Measurements from ENCODE around the gene AGAP3. TPM values are rescaled to one million over a fixed set of nuclear protein-coding genes. Genes with fewer than 3 reads are reported as not detected.

The AGAP3 gene
- total RNA-seq, 1 experiment from 2014 or later: 1.6 TPM

DNA sequence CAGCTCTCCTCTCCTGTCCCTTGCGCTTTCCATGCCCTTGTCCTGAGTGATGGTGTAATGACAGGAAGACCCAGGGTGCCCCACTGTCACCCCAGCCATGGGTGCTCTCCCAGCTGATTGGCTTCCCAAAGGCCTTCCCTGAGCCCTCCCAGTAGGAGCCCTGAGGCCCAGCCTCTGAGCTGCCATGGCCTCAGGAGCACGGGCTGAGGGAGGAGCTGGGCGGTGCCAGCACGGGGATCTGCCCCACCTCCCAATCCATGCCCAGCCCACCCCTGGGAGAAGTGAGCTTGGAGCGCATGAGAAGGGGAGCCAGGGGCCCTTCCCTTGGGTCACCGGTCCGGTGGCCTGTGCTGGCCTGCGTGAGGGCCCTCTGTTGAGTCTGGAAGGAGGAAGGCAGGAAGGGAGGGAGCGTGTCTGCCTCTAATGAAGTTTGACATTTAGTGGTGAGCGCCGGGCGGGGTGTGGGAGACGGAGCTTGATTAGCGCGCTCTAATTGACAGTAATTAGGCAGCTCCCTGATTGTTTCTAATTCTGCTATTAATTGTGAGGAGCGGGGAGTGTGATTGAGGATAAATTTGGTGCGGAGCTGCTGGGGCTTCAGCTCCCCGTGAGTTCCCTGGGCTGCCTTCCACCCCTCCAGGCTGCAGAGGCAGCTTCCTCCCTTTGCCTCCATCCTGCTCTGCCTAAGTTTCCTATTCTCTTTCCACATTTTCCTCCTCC is 53.0 kb downstream of the AGAP3 start:
- H3K79me2 ChIP-seq (ENCODE audit: low read length): no peaks in the 10 kb centered on the region

DNA sequence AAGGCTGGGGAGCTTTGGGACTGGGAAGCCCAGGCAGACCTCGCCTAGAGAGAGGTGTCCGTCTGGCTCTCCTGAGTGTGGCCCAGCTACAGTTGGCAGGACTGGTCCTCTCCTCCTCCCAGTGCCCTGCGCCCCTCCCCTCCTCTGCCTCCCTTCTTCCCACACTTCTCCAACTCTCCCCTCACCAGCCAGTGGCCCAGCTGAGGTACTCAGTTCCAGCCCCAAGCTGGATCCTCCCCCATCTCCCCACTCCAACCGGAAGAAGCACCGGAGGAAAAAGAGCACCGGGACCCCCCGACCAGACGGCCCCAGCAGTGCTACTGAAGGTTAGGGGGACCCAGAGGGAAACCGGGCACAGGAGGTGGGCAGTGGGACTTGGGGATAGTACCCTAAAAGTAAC is 53.5 kb downstream of the AGAP3 start:
- no peak overlapping the region for H3K4me2 ChIP-seq (ENCODE audit: low read depth, low read length, poor library complexity, severe bottlenecking)
- H3K9ac ChIP-seq (ENCODE audit: low read length): no peak overlapping the region
- H3K9me3 ChIP-seq (ENCODE audit: low read length): no peaks in the 10 kb centered on the region
- no peak overlapping the region for H2AFZ ChIP-seq (ENCODE audit: low read length)
- no peaks in the 10 kb centered on the region for H3K4me1 ChIP-seq (ENCODE audit: low read length)
- H3K36me3 ChIP-seq (ENCODE audit: insufficient read depth, low read length): no peaks in the 10 kb centered on the region
- H4K20me1 ChIP-seq (ENCODE audit: insufficient read depth, low read depth, low read length): no peaks in the 10 kb centered on the region; the same call in 1 of the 2 replicates
- no peaks in the 10 kb centered on the region for H3K9me2 ChIP-seq (replicated peaks; ENCODE audit: insufficient read depth, low read length)
- DNase-seq: no peak
- no peaks in the 10 kb centered on the region for H3K79me2 ChIP-seq (ENCODE audit: low read length)
- no peaks in the 10 kb centered on the region for H3K27me3 ChIP-seq (ENCODE audit: low read length)
- H3K27ac ChIP-seq (ENCODE audit: low read length): no peak overlapping the region
- H3K4me3 ChIP-seq (ENCODE audit: low read length): no peak overlapping the region

More for the DNA sequence above, 53.0 kb downstream of the AGAP3 start:
- Histone ChIP-seq H3K9me3 (ENCODE audit: low read length) (no peaks in the 10 kb centered on the region), H4K20me1 (ENCODE audit: insufficient read depth, low read depth, low read length) (no peaks in the 10 kb centered on the region; the same call in 1 of the 2 replicates), H3K36me3 (ENCODE audit: insufficient read depth, low read length) (no peaks in the 10 kb centered on the region), H3K27ac (ENCODE audit: low read length) (no peak overlapping the region), H3K4me2 (ENCODE audit: low read depth, low read length, poor library complexity, severe bottlenecking) (no peak overlapping the region), H3K9ac (ENCODE audit: low read length) (no peak overlapping the region), H3K4me1 (ENCODE audit: low read length) (no peaks in the 10 kb centered on the region), H3K27me3 (ENCODE audit: low read length) (no peaks in the 10 kb centered on the region), H3K4me3 (ENCODE audit: low read length) (no peak overlapping the region), H2AFZ (ENCODE audit: low read length) (no peak overlapping the region), H3K9me2 (replicated peaks; ENCODE audit: insufficient read depth, low read length) (no peaks in the 10 kb centered on the region)
- no peak for DNase-seq

DNA sequence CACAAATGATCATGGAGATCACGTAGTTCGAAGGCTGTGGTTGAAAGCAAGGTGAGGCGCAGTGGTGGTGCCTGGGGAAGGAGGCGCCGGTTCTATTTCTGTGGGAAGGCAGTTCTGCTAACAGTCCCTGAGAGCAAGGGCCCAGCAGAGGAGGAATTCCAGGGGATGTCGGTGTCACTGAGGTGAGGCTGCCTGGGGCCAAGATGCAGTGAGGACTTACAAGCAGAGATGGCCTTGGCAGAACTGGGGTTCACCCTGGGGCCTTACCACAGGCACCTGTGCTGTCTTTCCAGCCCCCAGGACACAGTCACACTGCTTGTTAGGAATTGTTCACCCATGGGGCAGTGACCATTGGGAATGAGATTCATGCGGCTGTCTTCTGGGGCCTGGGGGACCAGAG is 54.6 kb downstream of the AGAP3 start:
- Histone ChIP-seq H3K27me3 (ENCODE audit: low read length) (no peaks in the 10 kb centered on the region), H3K9ac (ENCODE audit: low read length) (no peak overlapping the region), H3K79me2 (ENCODE audit: low read length) (no peaks in the 10 kb centered on the region), H3K4me2 (ENCODE audit: low read depth, low read length, poor library complexity, severe bottlenecking) (no peak overlapping the region), H3K4me1 (ENCODE audit: low read length) (no peaks in the 10 kb centered on the region), H3K9me3 (ENCODE audit: low read length) (no peaks in the 10 kb centered on the region), H3K36me3 (ENCODE audit: insufficient read depth, low read length) (no peaks in the 10 kb centered on the region), H3K27ac (ENCODE audit: low read length) (no peak overlapping the region), H4K20me1 (ENCODE audit: insufficient read depth, low read depth, low read length) (no peaks in the 10 kb centered on the region; the same call in 1 of the 2 replicates), H3K4me3 (ENCODE audit: low read length) (no peak overlapping the region), H2AFZ (ENCODE audit: low read length) (no peak overlapping the region), H3K9me2 (replicated peaks; ENCODE audit: insufficient read depth, low read length) (no peaks in the 10 kb centered on the region)
- no peak for DNase-seq

DNA sequence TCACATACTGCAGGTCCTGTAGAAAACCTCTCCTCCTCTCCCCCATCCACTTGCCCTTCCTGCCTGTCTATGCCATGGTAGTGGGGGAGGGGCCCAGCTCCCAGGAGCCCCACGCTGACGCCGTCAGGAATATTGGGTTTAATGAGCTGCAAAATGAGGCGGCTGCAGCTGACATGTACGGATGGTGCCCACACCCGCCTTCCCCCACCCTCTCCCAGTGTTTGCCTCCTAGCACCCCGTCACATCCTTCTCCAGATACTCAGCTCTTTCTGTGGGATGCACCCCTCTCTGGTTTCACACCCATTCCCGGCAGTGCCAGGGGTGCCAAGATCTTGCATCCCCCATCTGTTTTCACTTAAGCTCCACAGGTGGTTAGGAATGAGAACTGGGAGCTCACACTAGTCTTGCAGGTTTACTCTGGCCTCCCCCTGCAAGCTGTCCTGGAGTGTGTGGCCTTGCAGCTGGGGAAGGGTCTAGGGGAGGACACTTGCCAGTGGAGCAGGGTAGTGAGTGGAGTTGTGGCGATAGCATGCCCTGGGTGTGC is 55.1 kb downstream of the AGAP3 start:
- H3K9me3 ChIP-seq (ENCODE audit: low read length): no peaks in the 10 kb centered on the region
- DNase-seq: no peak
- H3K4me2 ChIP-seq (ENCODE audit: low read depth, low read length, poor library complexity, severe bottlenecking): no peak overlapping the region
- no peaks in the 10 kb centered on the region for H3K79me2 ChIP-seq (ENCODE audit: low read length)
- H4K20me1 ChIP-seq (ENCODE audit: insufficient read depth, low read depth, low read length): no peaks in the 10 kb centered on the region; the same call in 1 of the 2 replicates
- H3K36me3 ChIP-seq (ENCODE audit: insufficient read depth, low read length): no peaks in the 10 kb centered on the region
- no peak overlapping the region for H3K27ac ChIP-seq (ENCODE audit: low read length)
- H3K9ac ChIP-seq (ENCODE audit: low read length): no peak overlapping the region
- H3K27me3 ChIP-seq (ENCODE audit: low read length): no peaks in the 10 kb centered on the region
- no peaks in the 10 kb centered on the region for H3K9me2 ChIP-seq (replicated peaks; ENCODE audit: insufficient read depth, low read length)
- no peaks in the 10 kb centered on the region for H3K4me1 ChIP-seq (ENCODE audit: low read length)
- no peak overlapping the region for H2AFZ ChIP-seq (ENCODE audit: low read length)
- H3K4me3 ChIP-seq (ENCODE audit: low read length): no peak overlapping the region

DNA sequence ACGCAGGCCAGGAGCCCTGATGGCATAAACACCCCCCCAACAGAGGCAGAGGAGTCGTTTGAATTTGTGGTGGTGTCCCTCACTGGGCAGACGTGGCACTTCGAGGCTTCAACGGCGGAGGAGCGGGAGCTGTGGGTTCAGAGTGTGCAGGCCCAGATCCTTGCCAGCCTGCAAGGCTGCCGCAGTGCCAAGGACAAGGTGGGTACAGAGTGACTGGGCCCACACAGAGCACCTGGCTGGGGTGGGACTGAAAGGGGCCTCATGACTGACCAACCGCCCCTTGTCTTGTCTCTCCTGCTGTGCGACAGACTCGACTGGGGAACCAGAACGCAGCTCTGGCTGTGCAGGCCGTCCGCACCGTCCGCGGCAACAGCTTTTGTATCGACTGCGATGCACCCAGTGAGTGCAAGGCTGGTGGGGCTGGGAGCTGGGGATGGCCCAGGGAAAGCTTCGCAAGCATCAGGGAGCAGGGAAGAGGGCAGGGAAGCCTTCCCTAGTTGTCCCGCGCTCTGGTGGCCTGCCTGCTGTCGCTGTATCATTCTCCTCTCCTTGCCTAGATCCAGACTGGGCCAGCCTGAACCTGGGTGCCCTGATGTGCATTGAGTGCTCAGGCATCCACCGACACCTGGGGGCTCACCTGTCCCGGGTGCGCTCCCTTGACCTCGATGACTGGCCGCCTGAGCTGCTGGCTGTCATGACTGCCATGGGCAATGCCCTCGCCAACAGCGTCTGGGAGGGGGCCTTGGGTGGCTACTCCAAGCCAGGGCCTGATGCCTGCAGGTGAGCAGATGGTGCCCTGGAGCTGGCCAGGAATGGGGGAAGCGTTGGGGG is 55.8 kb downstream of the AGAP3 start:
- no peak for DNase-seq
- Histone ChIP-seq H3K36me3 (ENCODE audit: insufficient read depth, low read length) (no peaks in the 10 kb centered on the region), H3K9me3 (ENCODE audit: low read length) (no peaks in the 10 kb centered on the region), H3K4me3 (ENCODE audit: low read length) (no peak overlapping the region), H3K4me2 (ENCODE audit: low read depth, low read length, poor library complexity, severe bottlenecking) (no peak overlapping the region), H3K27me3 (ENCODE audit: low read length) (no peaks in the 10 kb centered on the region), H2AFZ (ENCODE audit: low read length) (no peak overlapping the region), H3K79me2 (ENCODE audit: low read length) (no peaks in the 10 kb centered on the region), H4K20me1 (ENCODE audit: insufficient read depth, low read depth, low read length) (no peaks in the 10 kb centered on the region; the same call in 1 of the 2 replicates), H3K9me2 (replicated peaks; ENCODE audit: insufficient read depth, low read length) (no peaks in the 10 kb centered on the region), H3K27ac (ENCODE audit: low read length) (no peak overlapping the region), H3K9ac (ENCODE audit: low read length) (no peak overlapping the region), H3K4me1 (ENCODE audit: low read length) (no peaks in the 10 kb centered on the region)

DNA sequence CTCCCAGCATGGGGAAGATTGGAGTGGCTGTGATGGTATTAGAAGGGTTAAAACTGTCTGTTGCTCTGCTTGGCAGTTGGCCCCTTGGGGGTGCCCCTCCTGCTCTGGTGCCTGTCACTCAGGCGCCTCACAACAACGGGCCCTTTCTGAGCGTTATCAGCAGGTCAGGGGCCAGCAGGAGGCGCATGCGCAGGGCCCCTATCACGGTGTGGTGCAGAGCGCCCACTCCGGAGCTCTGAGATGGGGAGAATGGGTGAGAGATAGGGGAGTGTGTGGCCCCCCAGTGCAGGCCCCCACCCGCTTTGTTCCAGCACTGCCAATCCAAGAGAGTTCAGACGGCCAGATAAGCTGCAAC is 56.4 kb downstream of the AGAP3 start:
- Histone ChIP-seq H2AFZ (ENCODE audit: low read length) (no peak overlapping the region), H3K9me3 (ENCODE audit: low read length) (no peaks in the 10 kb centered on the region), H3K79me2 (ENCODE audit: low read length) (no peaks in the 10 kb centered on the region), H3K36me3 (ENCODE audit: insufficient read depth, low read length) (no peaks in the 10 kb centered on the region), H3K4me1 (ENCODE audit: low read length) (no peaks in the 10 kb centered on the region), H3K9me2 (replicated peaks; ENCODE audit: insufficient read depth, low read length) (no peaks in the 10 kb centered on the region), H3K9ac (ENCODE audit: low read length) (no peak overlapping the region), H3K4me2 (ENCODE audit: low read depth, low read length, poor library complexity, severe bottlenecking) (no peak overlapping the region), H3K27me3 (ENCODE audit: low read length) (no peaks in the 10 kb centered on the region), H4K20me1 (ENCODE audit: insufficient read depth, low read depth, low read length) (no peaks in the 10 kb centered on the region; the same call in 1 of the 2 replicates), H3K27ac (ENCODE audit: low read length) (no peak overlapping the region), H3K4me3 (ENCODE audit: low read length) (no peak overlapping the region)
- no peak for DNase-seq

DNA sequence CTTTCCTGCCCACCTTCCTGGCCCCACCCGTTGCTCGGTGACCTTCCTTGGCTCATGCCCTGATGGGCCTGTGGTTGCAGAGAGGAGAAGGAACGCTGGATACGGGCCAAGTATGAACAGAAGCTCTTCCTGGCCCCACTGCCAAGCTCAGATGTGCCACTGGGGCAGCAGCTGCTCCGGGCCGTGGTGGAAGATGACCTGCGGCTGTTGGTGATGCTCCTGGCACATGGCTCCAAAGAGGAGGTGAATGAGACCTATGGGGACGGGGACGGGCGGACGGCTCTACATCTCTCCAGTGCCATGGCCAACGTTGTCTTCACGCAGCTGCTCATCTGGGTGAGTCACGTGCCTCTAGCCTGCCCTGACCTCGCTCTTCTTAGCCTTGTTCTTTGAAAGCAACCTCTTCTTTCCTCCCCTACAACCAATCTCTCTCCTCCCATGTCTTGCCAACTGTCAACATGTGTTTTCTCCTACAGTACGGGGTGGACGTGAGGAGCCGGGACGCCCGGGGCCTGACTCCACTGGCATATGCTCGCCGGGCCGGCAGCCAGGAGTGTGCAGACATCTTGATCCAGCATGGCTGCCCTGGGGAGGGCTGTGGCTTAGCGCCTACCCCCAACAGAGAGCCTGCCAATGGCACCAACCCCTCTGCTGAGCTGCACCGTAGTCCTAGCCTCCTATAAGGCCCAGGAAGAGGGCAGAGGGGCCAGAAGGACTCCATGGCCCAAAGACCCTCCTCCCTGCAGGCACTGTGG is 57.2 kb downstream of the AGAP3 start:
- Histone ChIP-seq H3K4me1 (ENCODE audit: low read length) (no peaks in the 10 kb centered on the region), H3K9me2 (replicated peaks; ENCODE audit: insufficient read depth, low read length) (no peaks in the 10 kb centered on the region), H3K27me3 (ENCODE audit: low read length) (no peaks in the 10 kb centered on the region), H4K20me1 (ENCODE audit: insufficient read depth, low read depth, low read length) (no peaks in the 10 kb centered on the region; the same call in 1 of the 2 replicates), H2AFZ (ENCODE audit: low read length) (no peak overlapping the region), H3K36me3 (ENCODE audit: insufficient read depth, low read length) (no peaks in the 10 kb centered on the region), H3K27ac (ENCODE audit: low read length) (no peak overlapping the region), H3K9ac (ENCODE audit: low read length) (no peak overlapping the region), H3K4me2 (ENCODE audit: low read depth, low read length, poor library complexity, severe bottlenecking) (no peak overlapping the region), H3K9me3 (ENCODE audit: low read length) (no peaks in the 10 kb centered on the region), H3K4me3 (ENCODE audit: low read length) (no peak overlapping the region), H3K79me2 (ENCODE audit: low read length) (no peaks in the 10 kb centered on the region)
- DNase-seq: no peak

DNA sequence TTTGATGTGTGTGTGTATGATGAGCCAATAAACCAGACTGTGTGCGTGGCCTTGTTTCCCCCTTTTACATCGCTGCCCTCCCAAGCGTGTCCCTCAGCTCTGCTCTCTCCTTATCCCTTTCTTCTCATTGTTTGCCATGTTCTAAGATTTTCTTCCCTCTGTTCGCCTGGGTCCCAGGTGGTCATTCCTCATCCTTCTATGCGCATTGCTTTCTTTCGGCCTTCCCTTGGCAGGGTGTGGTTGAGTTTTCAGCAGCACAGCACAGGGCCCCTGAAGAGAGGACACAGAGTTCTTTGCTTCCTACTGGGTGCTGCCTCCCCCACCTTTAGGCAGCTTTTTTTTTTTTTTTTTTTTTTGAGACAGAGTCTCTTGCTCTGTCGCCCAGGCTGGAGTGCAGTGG is 58.1 kb downstream of the AGAP3 start:
- Histone ChIP-seq H3K4me3 (ENCODE audit: low read length) (no peak overlapping the region), H2AFZ (ENCODE audit: low read length) (no peak overlapping the region), H3K79me2 (ENCODE audit: low read length) (no peaks in the 10 kb centered on the region), H3K27ac (ENCODE audit: low read length) (no peak overlapping the region), H3K9me2 (replicated peaks; ENCODE audit: insufficient read depth, low read length) (no peaks in the 10 kb centered on the region), H3K9ac (ENCODE audit: low read length) (no peak overlapping the region), H3K9me3 (ENCODE audit: low read length) (no peaks in the 10 kb centered on the region), H4K20me1 (ENCODE audit: insufficient read depth, low read depth, low read length) (no peaks in the 10 kb centered on the region; the same call in 1 of the 2 replicates), H3K27me3 (ENCODE audit: low read length) (no peaks in the 10 kb centered on the region), H3K36me3 (ENCODE audit: insufficient read depth, low read length) (no peaks in the 10 kb centered on the region), H3K4me2 (ENCODE audit: low read depth, low read length, poor library complexity, severe bottlenecking) (no peak overlapping the region), H3K4me1 (ENCODE audit: low read length) (no peaks in the 10 kb centered on the region)
- DNase-seq: no peak
